ENCODE measurements around the gene RIPK1. TPM values are rescaled to one million over a fixed set of nuclear protein-coding genes. Genes with fewer than 3 reads are reported as not detected.

The RIPK1 gene
- total RNA-seq, 1 donor from 2014 or later, result 20.1 TPM

DNA sequence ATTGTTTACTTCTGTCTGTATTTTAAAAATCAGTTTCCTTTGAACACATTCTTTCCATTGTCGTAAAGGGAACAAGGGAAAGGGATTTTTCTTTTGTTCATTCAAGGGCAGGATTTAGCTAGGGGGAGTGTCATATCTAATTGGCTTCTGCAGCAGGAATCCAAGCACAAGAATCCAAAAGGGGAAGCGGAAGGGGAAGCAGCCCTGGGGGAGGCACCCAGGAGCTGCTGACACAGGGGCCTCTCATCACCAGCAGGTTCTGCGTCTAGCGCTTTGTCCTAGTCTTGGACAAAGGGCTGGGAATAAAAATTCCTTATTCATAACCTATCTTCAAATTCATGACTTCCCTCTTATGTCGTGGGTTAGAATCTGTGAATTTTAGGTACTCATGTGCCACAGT, 13.7 kb downstream of the RIPK1 start:
- no peaks in the 10 kb centered on the region for H3K4me1 ChIP-seq
- no peak overlapping the region for H3K27ac ChIP-seq
- no peak overlapping the region for H3K4me3 ChIP-seq
- H3K9me3 ChIP-seq, result no peaks in the 10 kb centered on the region
- no peak for TF ChIP-seq CTCF (IDR thresholded peaks at IDR 0.05)
- H3K36me3 ChIP-seq, result peaks cover 65 to 99% of the 10 kb centered on the region in 2 donors
- intact Hi-C loops (cut with DNase I), result no loop called here
- H3K27me3 ChIP-seq, result no peaks in the 10 kb centered on the region
- no peak for DNase-seq (ENCODE audit: low spot score in 2 of 2)

GRCh38 chr6:3085074-3085473, 16.8 kb downstream of the RIPK1 start:
- H3K27ac ChIP-seq, result no peak overlapping the region
- no peaks in the 10 kb centered on the region for H3K9me3 ChIP-seq
- H3K27me3 ChIP-seq, result no peaks in the 10 kb centered on the region
- TF ChIP-seq CTCF (IDR thresholded peaks at IDR 0.05), result no peak
- peaks cover 67 to 85% of the 10 kb centered on the region in 2 donors for H3K36me3 ChIP-seq
- DNase-seq (ENCODE audit: low spot score in 2 of 2), result no peak
- no peak overlapping the region for H3K4me3 ChIP-seq
- H3K4me1 ChIP-seq, result no peaks in the 10 kb centered on the region
- intact Hi-C loops (cut with DNase I), result no loop called here

- peaks cover 63 to 77% of the 10 kb centered on the region in 2 donors for H3K36me3 ChIP-seq
- DNase-seq (ENCODE audit: low spot score in 2 of 2), result no peak
These were observed 18.1 kb downstream of the RIPK1 start for GRCh38 chr6:3086282-3086946.

DNA sequence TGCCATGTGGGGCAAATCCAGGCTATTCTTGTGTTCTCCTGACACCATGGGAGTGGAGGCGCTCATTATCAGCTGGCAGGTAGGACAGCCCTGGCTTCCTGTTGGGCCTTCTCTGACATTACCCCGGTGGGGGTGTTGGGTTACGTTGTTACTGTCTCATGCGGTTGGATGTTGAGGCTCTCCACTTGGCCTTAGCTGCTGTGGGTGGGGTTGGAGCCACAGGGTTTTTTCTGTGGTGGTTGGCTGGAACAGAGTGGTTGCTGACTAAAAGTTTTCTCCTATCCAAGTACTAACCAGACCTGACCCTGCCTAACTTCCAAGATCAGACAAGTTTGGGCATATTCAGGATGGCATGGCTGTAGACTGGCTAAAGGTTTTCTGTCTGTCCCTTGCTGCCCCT, 20.2 kb downstream of the RIPK1 start:
- Histone ChIP-seq H3K27ac (peak overlapping the region in 1 of 2 donors; percentile 23), H3K4me1 (no peaks in the 10 kb centered on the region), H3K4me3 (no peak overlapping the region), H3K27me3 (no peaks in the 10 kb centered on the region), H3K36me3 (peaks cover 46 to 58% of the 10 kb centered on the region in 2 donors), H3K9me3 (no peaks in the 10 kb centered on the region)
- no peak for TF ChIP-seq CTCF (IDR thresholded peaks at IDR 0.05)
- DNase-seq (ENCODE audit: low spot score in 2 of 2), result no peak
- intact Hi-C loops (cut with DNase I), result no loop called here

More at GRCh38 chr6:3086282-3086946, 18.1 kb downstream of the RIPK1 start:
- Histone ChIP-seq H3K9me3 (no peaks in the 10 kb centered on the region), H3K27me3 (no peaks in the 10 kb centered on the region), H3K4me1 (no peaks in the 10 kb centered on the region), H3K4me3 (no peak overlapping the region), H3K27ac (no peak overlapping the region)
- intact Hi-C loops (cut with DNase I), result no loop called here
- TF ChIP-seq CTCF (IDR thresholded peaks at IDR 0.05), result no peak

GRCh38 chr6:3088968-3089367, 20.7 kb downstream of the RIPK1 start:
- intact Hi-C loops (cut with DNase I), result no loop called here
- DNase-seq (ENCODE audit: low spot score in 2 of 2), result no peak
- H3K36me3 ChIP-seq, result peaks cover 43 to 54% of the 10 kb centered on the region in 2 donors

More at GRCh38 chr6:3088968-3089367, 20.7 kb downstream of the RIPK1 start:
- Histone ChIP-seq H3K27me3 (no peaks in the 10 kb centered on the region), H3K4me3 (no peak overlapping the region), H3K9me3 (no peaks in the 10 kb centered on the region), H3K27ac (peak overlapping the region in 1 of 2 donors; percentile 23), H3K4me1 (no peaks in the 10 kb centered on the region)
- no peak for TF ChIP-seq CTCF (IDR thresholded peaks at IDR 0.05)

Measured in ascending aorta (tissue), 2 donors.